GM19025 (cell line): ENCODE data around the gene ARMC2.
"Not testable (repeated sequence)": the region's sequence is repeated elsewhere in the genome, so short reads cannot be mapped to it uniquely, and the experiment has no call there.

Source experiments
- ATAC-seq: cut with Tn5 transposase; IDR thresholded peaks from one replicate; pipeline ENCODE4 v1.9.1; 2021; ENCODE audit warnings: mild to moderate bottlenecking, low read depth, moderate library complexity; ENCODE audit not compliant: unreplicated experiment

Gene ARMC2

GRCh38 chr6:108848116-108848868 is at the start of gene ARMC2:
TSS of gene ARMC2 (plus strand) at chr6:108848422. CDS start at chr6:108854268, 5,846 bp downstream.
- ATAC-seq: peak; percentile 97

GRCh38 chr6:108798670-108799353 is 49.4 kb upstream of the ARMC2 start:
- ATAC-seq: no peak

GRCh38 chr6:108799354-108799717 is 48.9 kb upstream of the ARMC2 start:
- ATAC-seq: no peak

- no peak for ATAC-seq
Observed at GRCh38 chr6:108799791-108800190, 48.4 kb upstream of the ARMC2 start.

- ATAC-seq: no peak
Observed at GRCh38 chr6:108800427-108800864, 47.8 kb upstream of the ARMC2 start.

GRCh38 chr6:108801366-108801765 is 46.9 kb upstream of the ARMC2 start:
- ATAC-seq: no peak

- no peak for ATAC-seq
Observed at GRCh38 chr6:108803982-108804490, 44.2 kb upstream of the ARMC2 start.

GRCh38 chr6:108804956-108805355 is 43.3 kb upstream of the ARMC2 start:
- ATAC-seq: no peak

GRCh38 chr6:108805611-108806167 is 42.5 kb upstream of the ARMC2 start:
- peak; percentile 78 for ATAC-seq

- ATAC-seq: no peak
Observed at GRCh38 chr6:108806171-108806570, 42.1 kb upstream of the ARMC2 start.

- ATAC-seq: no peak
Observed at GRCh38 chr6:108806665-108807064, 41.6 kb upstream of the ARMC2 start.

GRCh38 chr6:108807928-108808327 is 40.3 kb upstream of the ARMC2 start:
- ATAC-seq: no peak

GRCh38 chr6:108809211-108809610 is 39.0 kb upstream of the ARMC2 start:
- ATAC-seq: no peak

- ATAC-seq: no peak
Observed at GRCh38 chr6:108810057-108810643, 38.1 kb upstream of the ARMC2 start.

- ATAC-seq: no peak
Observed at GRCh38 chr6:108811490-108811889, 36.7 kb upstream of the ARMC2 start.

GRCh38 chr6:108813218-108813617 is 35.0 kb upstream of the ARMC2 start:
- ATAC-seq: not testable (repeated sequence)

- ATAC-seq: not testable (repeated sequence)
Observed at GRCh38 chr6:108817276-108817675, 30.9 kb upstream of the ARMC2 start.

GRCh38 chr6:108820006-108820405 is 28.2 kb upstream of the ARMC2 start:
- ATAC-seq: no peak

GRCh38 chr6:108822401-108822800 is 25.8 kb upstream of the ARMC2 start:
- ATAC-seq: no peak

- no peak for ATAC-seq
Observed at GRCh38 chr6:108825326-108825725, 22.9 kb upstream of the ARMC2 start.

- no peak for ATAC-seq
Observed at GRCh38 chr6:108831104-108831503, 17.1 kb upstream of the ARMC2 start.
